GM12875 (cell line): ENCODE data around the gene GPR108.

Experiments used
- H3K4me3 ChIP-seq: one replicate; pipeline ENCODE4 v1.5.1; 2011; ENCODE audit warnings: low read depth, low read length, control low read depth
- CTCF ChIP-seq: IDR thresholded peaks from 2 replicates; pipeline ENCODE4 v1.5.1; 2011; ENCODE audit warnings: low read depth, mild to moderate bottlenecking, control low read depth, inconsistent platforms, low read length, moderate library complexity, borderline replicate concordance; ENCODE audit not compliant: insufficient read depth

Gene GPR108

DNA sequence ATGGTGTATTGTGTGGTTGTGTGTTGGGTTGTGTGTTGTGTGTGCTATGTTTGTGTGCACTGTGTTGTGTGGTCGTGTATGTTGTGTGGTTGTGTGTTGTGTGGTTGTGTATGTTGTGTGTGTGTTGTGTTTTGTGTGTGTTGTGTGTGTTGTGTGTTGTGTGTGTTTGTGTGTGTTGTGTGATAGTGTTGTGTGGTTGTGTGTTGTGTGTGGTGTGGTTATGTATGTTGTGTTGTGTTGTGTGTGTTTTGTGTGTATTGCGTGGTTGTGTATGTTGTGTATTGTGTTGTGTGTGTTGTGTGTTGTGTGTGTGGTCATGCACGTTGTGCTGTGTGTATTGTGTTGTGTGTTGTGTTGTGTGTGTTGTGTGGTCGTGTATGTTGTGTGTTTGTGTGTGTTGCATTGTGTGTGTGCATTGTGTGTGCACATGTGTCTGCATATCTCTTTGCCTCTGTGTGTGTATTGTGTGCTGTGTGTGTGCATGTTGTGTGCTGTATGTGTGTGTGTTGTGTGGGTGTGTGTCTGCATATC is 19.9 kb downstream of the GPR108 start:
- TF ChIP-seq CTCF = no peak

GRCh38 chr19:6717036-6717435 is 20.3 kb downstream of the GPR108 start:
- TF ChIP-seq CTCF = peak; percentile 19; the same call in 1 of the 2 replicates
- H3K4me3 ChIP-seq = no peak overlapping the region

More for the DNA sequence above, 19.9 kb downstream of the GPR108 start:
- H3K4me3 ChIP-seq = no peak overlapping the region

DNA sequence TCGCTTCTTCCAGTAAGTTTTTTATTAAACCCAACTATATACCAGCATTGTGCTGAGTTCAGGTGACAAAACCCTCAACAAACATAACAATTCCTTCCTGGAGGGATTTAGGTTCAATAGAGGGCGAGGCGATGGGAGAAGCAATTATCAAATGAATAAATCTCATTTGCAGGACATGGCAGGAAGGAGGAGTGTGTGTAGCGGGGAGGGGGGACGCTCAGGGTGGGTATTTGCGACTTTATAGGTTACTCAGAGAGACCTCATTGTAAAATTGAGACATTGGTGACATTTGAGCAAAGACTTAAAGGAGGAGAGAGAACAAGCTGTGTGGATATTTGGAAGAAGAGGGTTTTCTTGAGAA is 20.8 kb downstream of the GPR108 start:
- TF ChIP-seq CTCF = no peak
- no peak overlapping the region for H3K4me3 ChIP-seq

DNA sequence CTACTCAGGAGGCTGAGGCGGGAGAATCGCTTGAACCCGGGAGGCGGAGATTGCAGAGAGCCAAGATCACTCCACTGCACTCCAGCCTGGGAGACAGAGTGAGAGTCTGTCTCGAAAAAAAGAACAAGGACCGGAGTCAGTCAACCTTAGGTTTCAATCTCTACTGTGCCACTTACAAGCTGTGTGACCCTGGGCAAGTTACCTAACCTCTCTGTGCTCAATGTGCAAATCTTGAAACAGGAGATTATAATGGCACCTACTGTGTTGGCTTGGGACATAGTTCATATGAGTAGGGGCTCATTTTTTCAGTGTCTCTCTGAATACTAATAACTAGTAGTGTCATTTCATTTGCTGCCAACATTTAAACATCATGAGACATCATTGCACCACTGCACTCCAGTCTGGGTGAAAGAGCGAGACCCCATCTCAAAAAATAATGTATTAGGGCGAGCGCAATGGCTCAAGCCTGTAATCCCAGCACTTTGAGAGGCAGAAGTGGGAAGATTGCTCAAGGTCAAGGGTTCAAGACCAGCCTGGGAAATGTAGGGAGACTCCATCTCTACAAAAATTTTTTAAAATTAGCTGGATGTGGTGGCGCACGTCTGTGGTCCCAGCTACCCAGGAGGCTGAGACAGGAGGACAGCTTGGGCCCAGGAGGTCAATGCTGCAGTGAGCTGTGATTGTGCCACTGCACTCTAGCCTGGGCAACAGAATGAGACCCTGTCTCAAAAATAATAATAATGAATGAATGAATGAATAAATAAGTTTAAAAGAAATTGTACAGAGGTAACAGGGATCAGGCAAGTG is 22.4 kb downstream of the GPR108 start:
- H3K4me3 ChIP-seq = no peak overlapping the region
- no peak for TF ChIP-seq CTCF

DNA sequence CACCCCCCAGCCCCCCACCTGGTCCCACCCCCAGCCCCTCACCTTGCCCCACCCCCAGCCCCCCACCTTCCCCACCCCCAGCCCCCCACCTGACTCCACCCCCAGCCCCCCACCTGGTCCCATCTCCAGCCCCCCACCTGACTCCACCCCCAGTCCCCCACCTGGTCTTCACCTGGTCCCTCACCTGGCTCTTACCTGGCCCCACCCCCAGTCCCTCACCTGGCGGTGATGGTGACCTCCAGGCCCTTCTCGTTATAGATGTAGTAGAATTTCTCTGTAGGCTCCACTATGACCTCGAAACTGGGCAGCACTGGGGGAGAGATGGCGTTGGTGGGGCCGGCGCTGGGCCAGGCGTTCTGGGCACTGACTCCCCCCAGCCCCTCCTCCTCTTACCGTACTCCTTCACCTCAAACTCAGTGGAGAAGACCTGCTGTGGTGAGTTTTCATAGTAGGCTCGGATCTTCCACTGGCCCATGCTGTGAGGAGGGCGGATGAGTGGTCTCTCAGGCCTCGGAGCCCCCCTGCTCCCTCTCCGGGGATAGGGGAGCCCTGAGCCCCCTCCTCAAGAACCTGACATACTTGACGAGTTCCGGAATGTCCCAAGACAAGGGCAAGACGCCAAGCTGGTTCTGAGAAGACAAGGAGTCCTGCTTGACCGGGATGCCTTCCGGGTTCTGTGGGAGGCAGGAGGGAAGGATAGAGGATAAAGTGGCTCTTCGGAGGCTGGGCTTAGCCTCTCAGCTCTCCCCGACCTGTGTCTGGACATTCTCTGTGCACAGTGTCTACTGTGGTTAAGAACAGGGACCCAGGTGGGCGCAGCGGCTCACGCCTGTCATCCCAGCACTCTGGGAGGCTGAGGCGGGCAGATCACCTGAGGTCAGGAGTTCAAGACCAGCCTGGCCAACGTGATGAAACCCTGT is 23.3 kb downstream of the GPR108 start:
- TF ChIP-seq CTCF = no peak
- H3K4me3 ChIP-seq = no peak overlapping the region

- no peak overlapping the region for H3K4me3 ChIP-seq
- no peak for TF ChIP-seq CTCF
Measured at GRCh38 chr19:6712692-6713670, 24.4 kb downstream of the GPR108 start.
